Pancreas (tissue), 10 donors: ENCODE data around the gene CAPN12. TPM values are rescaled to one million over a fixed set of nuclear protein-coding genes. Genes with fewer than 3 reads are reported as not detected.
A peak's percentile ranks its signal among the peaks of the same experiment; 100 is the strongest.

Experiments used
- ATAC-seq, 4 donors: fragments of 200-7000 bp; cut with Tn5 transposase; one replicate each; pipeline versions ENCODE4 v1.8.0 to v1.9.1; 2020; ENCODE audit warnings: mild to moderate bottlenecking in 4 of 4, moderate library complexity in 4 of 4
- DNase-seq, 6 donors: peaks; one replicate each; pipeline ENCODE4 v3.0.0-alpha.2; 2020
- FAIRE-seq: peaks from 2 replicates; lab custom pipeline; 2012; peaks lifted over from hg19 to GRCh38; lab: Jason Lieb, UNC
- H3K27ac ChIP-seq, 4 donors: fragments of 200-600 bp; sonication (generic); 1 replicate in 3 of 4; 2 replicates in 1 of 4; pipeline versions ENCODE4 v1.5.0 to v1.8.0; 2020
- H3K27me3 ChIP-seq, 4 donors: fragments of 200-600 bp; one replicate each; pipeline ENCODE4 v1.8.0; 2021
- H3K36me3 ChIP-seq, 3 donors: fragments of 200-600 bp; sonication (generic) in 1 of 3; one replicate each; pipeline versions ENCODE4 v1.5.0 to v1.8.0; 2020 to 2021
- H3K4me1 ChIP-seq, 3 donors: fragments of 200-600 bp; one replicate each; pipeline ENCODE4 v1.8.0; 2021
- H3K4me3 ChIP-seq, 4 donors: fragments of 200-600 bp; sonication (generic) in 2 of 4; one replicate each; pipeline versions ENCODE4 v1.5.0 to v1.8.0; 2020 to 2021
- H3K9me3 ChIP-seq, 4 donors: fragments of 200-600 bp; one replicate each; pipeline ENCODE4 v1.8.0; 2021
- CTCF ChIP-seq, 4 donors: fragments of 200-600 bp; sonication (generic) in 3 of 4; IDR thresholded peaks; one replicate each; pipeline versions ENCODE4 v1.5.0 to v1.8.0; 2021; ENCODE audit warnings: antibody characterized with exemption in 4 of 4
- whole genome bisulfite sequencing, 2 donors: extraction: QIAGEN DNeasy Blood & Tissue Kit; methylation state at CpG; one replicate each; pipeline ENCODE4 v1.1.7; 2013; 5-methylcytosine and 5-hydroxymethylcytosine counted together
- intact Hi-C, 3 donors: fragments of 100-400 bp; cut with DNase I; formaldehyde crosslinking; loops; one replicate each; pipeline versions ENCODE4 v1.11.1 to v1.14.2; 2022
- polyA plus RNA-seq, 2 donors: library from polyadenylated mRNA; stranded (reverse); fragments of 200-250 nt; gene quantifications; one replicate each; pipeline ENCODE4 v1.2.3, GENCODE V29; 2013
- total RNA-seq, 6 donors: library from RNA; stranded (reverse); fragmentation: NEBNext Ultra II Directional in 4 of 6; extraction: Animal tissue kit (Norgen Biotek cat#: 25700) in 4 of 6; gene quantifications; one replicate each; pipeline versions ENCODE4 v1.2.1 to v1.2.4, GENCODE V29; 2021 to 2023
- donor health status: healthy with polysubstance abuse.
- donor health status: DM: no; HTN: no; CAD: no; lungs with moderate emphysema.
- donor health status: DM: no; HTN: no; CAD: no.
- donor health status: control.
- donor health status: control.
- donor health status: Bipolar disorder and iron deficiency.
- donor health status: DM: yes; HTN: yes; CAD: no.
- donor health status: DM: no; HTN: no; CAD: no.
- donor health status: DM: no; HTN: no; CAD: no.
- donor health status: DM: yes; HTN: yes; CAD: no.

The CAPN12 gene
- total and polyA plus RNA-seq, 8 donors = 2.3 to 46.3 (median 8.0) TPM

GRCh38 chr19:38699647-38700349 lies 44.5 kb downstream of the CAPN12 start:
- peak overlapping the region in 2 of 4 donors; percentile 22 to 47 for H3K27ac ChIP-seq
- DNase-seq (no peak), ATAC-seq (no peak), FAIRE-seq (no peak)
- 87 to 94% methylated on average over 18 of the region's 18 CpGs for WGBS, 2 donors
- TF ChIP-seq CTCF (IDR thresholded peaks at IDR 0.05) = no peak
- peaks cover 0 to 32% (median 7%) of the 10 kb centered on the region in 3 donors for H3K36me3 ChIP-seq
- no peaks in the 10 kb centered on the region for H3K27me3 ChIP-seq
- intact Hi-C loops = no loop called here
- no peaks in the 10 kb centered on the region for H3K9me3 ChIP-seq
- peaks cover 0 to 5% (median 5%) of the 10 kb centered on the region in 3 donors for H3K4me1 ChIP-seq
- no peak overlapping the region for H3K4me3 ChIP-seq

DNA sequence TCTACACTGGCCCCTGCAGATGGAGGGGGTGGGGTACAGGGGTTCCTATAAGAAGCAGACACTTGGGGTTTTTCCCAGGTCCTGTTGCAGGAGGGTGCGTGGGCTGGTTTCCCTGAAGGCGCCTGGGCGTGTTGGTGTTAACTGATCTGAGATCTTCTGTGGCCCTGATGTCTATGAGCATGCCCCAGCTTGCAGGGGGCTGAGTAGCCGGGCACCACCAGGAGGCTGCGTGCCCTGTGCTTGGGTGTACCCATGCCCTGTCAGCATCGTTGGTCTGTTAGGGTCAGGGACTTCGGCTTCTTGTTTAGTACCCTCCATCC lies 45.3 kb downstream of the CAPN12 start:
- DNase-seq = no peak
- Histone ChIP-seq H3K4me1 (peaks cover 0 to 7% (median 5%) of the 10 kb centered on the region in 3 donors), H3K27me3 (no peaks in the 10 kb centered on the region), H3K36me3 (peaks cover 0 to 28% (median 2%) of the 10 kb centered on the region in 3 donors), H3K9me3 (no peaks in the 10 kb centered on the region), H3K27ac (peak overlapping the region in 1 of 4 donors; percentile 22), H3K4me3 (no peak overlapping the region)
- ATAC-seq = no peak
- 75 to 86% methylated on average over 7 of the region's 7 CpGs for WGBS, 2 donors
- no peak for TF ChIP-seq CTCF (IDR thresholded peaks at IDR 0.05)
- intact Hi-C loops = no loop called here
- no peak for FAIRE-seq

DNA sequence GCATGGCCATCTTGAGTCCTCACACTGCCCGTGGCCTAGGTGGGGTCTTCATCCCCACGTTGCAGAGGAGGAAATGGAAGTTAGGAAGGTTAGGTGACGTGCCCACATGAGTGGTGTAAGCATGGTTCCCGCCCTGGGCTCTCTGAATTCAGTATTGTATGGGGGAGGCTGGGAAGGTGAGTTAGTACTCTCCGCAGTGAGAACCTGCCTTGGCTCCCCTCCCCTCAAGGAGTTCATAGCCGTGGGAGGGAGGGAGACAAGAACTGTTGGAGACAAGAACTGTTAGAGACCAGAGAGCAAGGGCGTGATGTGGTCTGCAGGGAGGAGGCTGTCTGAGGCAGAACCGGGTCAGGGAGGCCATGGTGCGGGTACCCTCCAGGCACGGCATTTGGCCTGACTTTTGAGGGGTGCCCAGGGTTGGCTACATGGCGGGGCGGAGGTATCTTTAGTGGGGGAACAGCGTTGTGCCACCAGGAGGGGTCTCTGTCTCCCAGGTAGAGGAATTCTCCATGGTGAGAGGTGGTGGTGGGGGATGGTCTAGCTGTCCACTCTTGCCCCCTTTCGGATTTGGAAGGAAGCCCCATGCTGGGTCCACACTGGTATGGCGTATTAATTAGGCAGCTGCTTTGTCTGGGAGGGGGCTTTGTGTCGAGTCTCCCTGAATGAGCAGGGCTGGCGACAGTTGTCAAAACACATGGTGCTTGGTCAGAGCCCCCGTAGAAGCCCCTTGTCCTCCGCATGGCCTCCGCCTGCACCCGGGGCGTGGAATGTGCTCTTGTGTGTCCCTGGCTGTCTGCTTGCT lies 45.8 kb downstream of the CAPN12 start:
- intact Hi-C loops = no loop called here
- peaks cover 0 to 12% (median 5%) of the 10 kb centered on the region in 3 donors for H3K4me1 ChIP-seq
- TF ChIP-seq CTCF (IDR thresholded peaks at IDR 0.05) = no peak
- no peaks in the 10 kb centered on the region for H3K27me3 ChIP-seq
- FAIRE-seq (no peak), DNase-seq (no peak), ATAC-seq (no peak)
- H3K27ac ChIP-seq = no peak overlapping the region
- no peak overlapping the region for H3K4me3 ChIP-seq
- no peaks in the 10 kb centered on the region for H3K9me3 ChIP-seq
- peaks cover 0 to 22% (median 2%) of the 10 kb centered on the region in 3 donors for H3K36me3 ChIP-seq
- WGBS, 2 donors = 85 to 86% methylated on average over 22 of the region's 22 CpGs

DNA sequence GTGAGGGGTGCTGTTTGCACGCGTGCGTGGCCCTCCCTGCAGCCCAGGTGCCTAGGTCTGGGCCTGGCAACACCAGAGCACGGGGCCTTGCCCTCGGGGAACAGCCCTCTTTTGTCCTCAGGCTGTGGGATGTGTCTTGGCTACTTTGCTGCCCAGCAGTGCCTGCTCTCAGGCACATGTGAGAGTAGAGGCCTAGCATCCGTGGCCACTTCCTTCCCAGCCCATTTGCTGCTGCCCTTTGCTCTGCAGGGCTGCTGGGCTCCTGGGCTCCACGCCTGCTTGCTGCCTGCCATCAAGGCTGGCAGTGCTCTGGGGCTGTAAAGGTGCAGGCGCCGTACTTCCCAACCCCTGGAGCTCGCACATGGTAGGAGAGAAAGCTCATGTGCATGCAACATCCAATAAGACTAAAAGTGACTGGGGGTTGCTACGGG lies 46.6 kb downstream of the CAPN12 start:
- Histone ChIP-seq H3K27me3 (no peaks in the 10 kb centered on the region), H3K36me3 (peaks cover 0 to 15% (median 2%) of the 10 kb centered on the region in 3 donors), H3K9me3 (no peaks in the 10 kb centered on the region), H3K4me1 (peaks cover 0 to 20% (median 5%) of the 10 kb centered on the region in 3 donors), H3K4me3 (no peak overlapping the region), H3K27ac (no peak overlapping the region)
- intact Hi-C loops = no loop called here
- WGBS, 2 donors = 84% methylated on average over 11 of the region's 11 CpGs
- no peak for FAIRE-seq
- no peak for TF ChIP-seq CTCF (IDR thresholded peaks at IDR 0.05)
- no peak for ATAC-seq
- DNase-seq = no peak
